ENCODE results near the gene ARHGAP15. TPM values are rescaled to one million over a fixed set of nuclear protein-coding genes. Genes with fewer than 3 reads are reported as not detected.

The ARHGAP15 gene
- total RNA-seq, 1 experiment from 2014 or later, result 0.41 TPM

DNA sequence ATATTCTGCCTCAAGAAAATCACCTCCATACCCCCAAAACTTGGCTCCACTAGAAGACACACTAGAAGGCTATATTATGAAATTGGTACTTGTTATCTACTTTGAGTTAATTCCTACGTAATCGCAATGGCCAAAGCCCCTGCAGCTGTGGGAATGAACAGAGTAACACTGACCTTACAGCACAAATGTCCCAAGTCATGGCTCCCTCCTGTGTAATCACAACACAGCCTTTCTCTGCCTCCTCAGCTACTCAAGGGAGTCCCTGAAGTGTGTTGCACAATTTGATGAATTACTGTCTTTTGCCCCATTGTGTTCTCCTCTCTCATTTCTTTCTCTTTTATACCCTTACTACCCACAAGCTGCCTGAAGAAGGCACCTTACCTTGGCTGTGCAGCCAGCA is 375.2 kb downstream of the ARHGAP15 start:
- POLR2A ChIA-PET, result no interaction called here
- no peaks in the 10 kb centered on the region for H3K27me3 ChIP-seq (ENCODE audit: control insufficient read depth, insufficient read depth, low read length)
- intact Hi-C loops (cut with micrococcal nuclease; ENCODE audit: unreplicated experiment), result no loop called here
- ATAC-seq (no peak), DNase-seq (ENCODE audit: low read depth, low spot score) (no peak)
- H3K36me3 ChIP-seq (ENCODE audit: control insufficient read depth, insufficient read depth, low read length), result no peaks in the 10 kb centered on the region
- H3K4me1 ChIP-seq (ENCODE audit: control insufficient read depth, insufficient read depth, low read length), result no peaks in the 10 kb centered on the region
- no peak for TF ChIP-seq POLR2AphosphoS5 (IDR thresholded peaks at IDR 0.05; ENCODE audit: low read depth, low read length)
- no peak for TF ChIP-seq SIN3A (IDR thresholded peaks at IDR 0.05; ENCODE audit: borderline replicate concordance, insufficient read depth, low read depth, low read length)
- TF ChIP-seq, protein P1, sequence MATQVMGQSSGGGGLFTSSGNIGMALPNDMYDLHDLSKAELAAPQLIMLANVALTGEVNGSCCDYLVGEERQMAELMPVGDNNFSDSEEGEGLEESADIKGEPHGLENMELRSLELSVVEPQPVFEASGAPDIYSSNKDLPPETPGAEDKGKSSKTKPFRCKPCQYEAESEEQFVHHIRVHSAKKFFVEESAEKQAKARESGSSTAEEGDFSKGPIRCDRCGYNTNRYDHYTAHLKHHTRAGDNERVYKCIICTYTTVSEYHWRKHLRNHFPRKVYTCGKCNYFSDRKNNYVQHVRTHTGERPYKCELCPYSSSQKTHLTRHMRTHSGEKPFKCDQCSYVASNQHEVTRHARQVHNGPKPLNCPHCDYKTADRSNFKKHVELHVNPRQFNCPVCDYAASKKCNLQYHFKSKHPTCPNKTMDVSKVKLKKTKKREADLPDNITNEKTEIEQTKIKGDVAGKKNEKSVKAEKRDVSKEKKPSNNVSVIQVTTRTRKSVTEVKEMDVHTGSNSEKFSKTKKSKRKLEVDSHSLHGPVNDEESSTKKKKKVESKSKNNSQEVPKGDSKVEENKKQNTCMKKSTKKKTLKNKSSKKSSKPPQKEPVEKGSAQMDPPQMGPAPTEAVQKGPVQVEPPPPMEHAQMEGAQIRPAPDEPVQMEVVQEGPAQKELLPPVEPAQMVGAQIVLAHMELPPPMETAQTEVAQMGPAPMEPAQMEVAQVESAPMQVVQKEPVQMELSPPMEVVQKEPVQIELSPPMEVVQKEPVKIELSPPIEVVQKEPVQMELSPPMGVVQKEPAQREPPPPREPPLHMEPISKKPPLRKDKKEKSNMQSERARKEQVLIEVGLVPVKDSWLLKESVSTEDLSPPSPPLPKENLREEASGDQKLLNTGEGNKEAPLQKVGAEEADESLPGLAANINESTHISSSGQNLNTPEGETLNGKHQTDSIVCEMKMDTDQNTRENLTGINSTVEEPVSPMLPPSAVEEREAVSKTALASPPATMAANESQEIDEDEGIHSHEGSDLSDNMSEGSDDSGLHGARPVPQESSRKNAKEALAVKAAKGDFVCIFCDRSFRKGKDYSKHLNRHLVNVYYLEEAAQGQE (IDR thresholded peaks at IDR 0.05; ENCODE audit: insufficient read depth in 1 of 2, low read depth in 2 of 2, low read length in 1 of 2), result no peak
- TF ChIP-seq TCF7L2 (IDR thresholded peaks at IDR 0.05; ENCODE audit: low read depth, low read length), result no peak
- TF ChIP-seq, protein P2, sequence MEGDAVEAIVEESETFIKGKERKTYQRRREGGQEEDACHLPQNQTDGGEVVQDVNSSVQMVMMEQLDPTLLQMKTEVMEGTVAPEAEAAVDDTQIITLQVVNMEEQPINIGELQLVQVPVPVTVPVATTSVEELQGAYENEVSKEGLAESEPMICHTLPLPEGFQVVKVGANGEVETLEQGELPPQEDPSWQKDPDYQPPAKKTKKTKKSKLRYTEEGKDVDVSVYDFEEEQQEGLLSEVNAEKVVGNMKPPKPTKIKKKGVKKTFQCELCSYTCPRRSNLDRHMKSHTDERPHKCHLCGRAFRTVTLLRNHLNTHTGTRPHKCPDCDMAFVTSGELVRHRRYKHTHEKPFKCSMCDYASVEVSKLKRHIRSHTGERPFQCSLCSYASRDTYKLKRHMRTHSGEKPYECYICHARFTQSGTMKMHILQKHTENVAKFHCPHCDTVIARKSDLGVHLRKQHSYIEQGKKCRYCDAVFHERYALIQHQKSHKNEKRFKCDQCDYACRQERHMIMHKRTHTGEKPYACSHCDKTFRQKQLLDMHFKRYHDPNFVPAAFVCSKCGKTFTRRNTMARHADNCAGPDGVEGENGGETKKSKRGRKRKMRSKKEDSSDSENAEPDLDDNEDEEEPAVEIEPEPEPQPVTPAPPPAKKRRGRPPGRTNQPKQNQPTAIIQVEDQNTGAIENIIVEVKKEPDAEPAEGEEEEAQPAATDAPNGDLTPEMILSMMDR (IDR thresholded peaks at IDR 0.05), result no peak
- in situ Hi-C loops (cut with HindIII; ENCODE audit: low pct_unique_long_range_greater_than_20kb, low sequenced_read_pairs), result no loop called here
- CTCF ChIA-PET, result no interaction called here
- BruUV-seq (replicated peaks), result no TSS peak
- no peaks in the 10 kb centered on the region for H3K9me3 ChIP-seq (ENCODE audit: control insufficient read depth, insufficient read depth, low read depth, low read length)
- no peak overlapping the region for H3K4me3 ChIP-seq (ENCODE audit: low read depth in 2 of 2, low read length in 2 of 2)
- no peak overlapping the region for H3K27ac ChIP-seq (ENCODE audit: low read length)

DNA sequence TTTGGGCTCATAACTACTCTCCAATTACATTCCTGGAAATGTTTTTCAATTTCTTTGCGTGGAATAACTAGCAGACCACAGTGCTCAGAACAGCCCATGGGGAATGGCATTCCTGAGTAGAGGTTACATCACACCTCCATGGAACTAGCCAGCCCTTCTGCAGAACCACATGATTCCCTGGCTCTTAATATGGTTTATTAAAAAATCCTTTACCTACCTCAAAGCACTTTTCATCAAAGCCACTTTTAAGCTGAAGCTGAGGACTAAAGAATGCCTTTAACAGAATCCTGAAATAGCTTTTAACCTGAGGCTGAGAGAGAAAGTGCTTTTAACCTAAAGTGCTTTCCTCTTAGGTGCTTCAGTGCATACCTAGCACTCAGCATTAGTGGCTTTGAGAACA is 376.3 kb downstream of the ARHGAP15 start:
- ChIA-PET CTCF (no interaction called here), POLR2A (no interaction called here)
- intact Hi-C loops (cut with micrococcal nuclease; ENCODE audit: unreplicated experiment) (no loop called here), in situ Hi-C loops (cut with HindIII; ENCODE audit: low pct_unique_long_range_greater_than_20kb, low sequenced_read_pairs) (no loop called here)
- H3K27me3 ChIP-seq (ENCODE audit: control insufficient read depth, insufficient read depth, low read length), result no peaks in the 10 kb centered on the region
- TF ChIP-seq, protein P1 (IDR thresholded peaks at IDR 0.05; ENCODE audit: insufficient read depth in 1 of 2, low read depth in 2 of 2, low read length in 1 of 2), result no peak
- DNase-seq (ENCODE audit: low read depth, low spot score) (no peak), ATAC-seq (no peak)
- H3K27ac ChIP-seq (ENCODE audit: low read length), result no peak overlapping the region
- H3K4me3 ChIP-seq (ENCODE audit: low read depth in 2 of 2, low read length in 2 of 2), result no peak overlapping the region
- no peaks in the 10 kb centered on the region for H3K4me1 ChIP-seq (ENCODE audit: control insufficient read depth, insufficient read depth, low read length)
- no peaks in the 10 kb centered on the region for H3K9me3 ChIP-seq (ENCODE audit: control insufficient read depth, insufficient read depth, low read depth, low read length)
- BruUV-seq (replicated peaks), result no TSS peak
- no peaks in the 10 kb centered on the region for H3K36me3 ChIP-seq (ENCODE audit: control insufficient read depth, insufficient read depth, low read length)
